Measurements from ENCODE around the gene SRSF4. TPM values are rescaled to one million over a fixed set of nuclear protein-coding genes. Genes with fewer than 3 reads are reported as not detected.

Gene SRSF4
- total RNA-seq, 6 experiments from 2014 or later = 25.6 to 42.1 (median 33.0) TPM

DNA sequence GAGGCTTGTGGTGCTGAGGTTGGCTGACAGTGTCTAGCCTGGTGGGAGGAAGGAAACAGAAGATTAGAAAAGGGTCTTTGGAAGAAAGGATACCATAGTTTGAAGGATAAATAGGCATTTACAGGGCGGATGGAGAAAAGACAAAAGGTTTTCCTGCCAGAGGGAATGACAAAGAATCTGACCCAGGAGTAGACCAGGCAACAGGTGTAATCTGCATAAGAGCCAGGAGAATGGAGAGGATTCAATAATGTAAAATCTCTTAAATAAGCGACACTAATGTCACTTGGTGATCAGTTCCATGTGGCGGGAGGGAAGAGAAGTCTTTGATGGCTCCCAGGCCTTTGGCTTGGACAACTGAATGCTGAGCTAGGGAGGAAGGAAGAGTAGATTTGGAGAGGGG is 39.6 kb upstream of the SRSF4 start:
- Histone ChIP-seq H3K36me3 (peaks cover 0 to 3% (median 0%) of the 10 kb centered on the region in 4 donors), H3K4me3 (no peak overlapping the region), H3K27ac (no peak overlapping the region), H3K9me3 (no peaks in the 10 kb centered on the region), H3K4me1 (no peaks in the 10 kb centered on the region), H3K27me3 (no peaks in the 10 kb centered on the region)
- intact Hi-C loops (cut with DNase I) = no loop called here
- 92% methylated on average over 3 of the region's 3 CpGs for WGBS (ENCODE audit: insufficient coverage, low coverage, low lambda C conversion rate, missing lambda C conversion rate)
- ATAC-seq (no peak), DNase-seq (no peak)
- no peak for TF ChIP-seq POLR2A (IDR thresholded peaks at IDR 0.05)
- TF ChIP-seq, protein P1, sequence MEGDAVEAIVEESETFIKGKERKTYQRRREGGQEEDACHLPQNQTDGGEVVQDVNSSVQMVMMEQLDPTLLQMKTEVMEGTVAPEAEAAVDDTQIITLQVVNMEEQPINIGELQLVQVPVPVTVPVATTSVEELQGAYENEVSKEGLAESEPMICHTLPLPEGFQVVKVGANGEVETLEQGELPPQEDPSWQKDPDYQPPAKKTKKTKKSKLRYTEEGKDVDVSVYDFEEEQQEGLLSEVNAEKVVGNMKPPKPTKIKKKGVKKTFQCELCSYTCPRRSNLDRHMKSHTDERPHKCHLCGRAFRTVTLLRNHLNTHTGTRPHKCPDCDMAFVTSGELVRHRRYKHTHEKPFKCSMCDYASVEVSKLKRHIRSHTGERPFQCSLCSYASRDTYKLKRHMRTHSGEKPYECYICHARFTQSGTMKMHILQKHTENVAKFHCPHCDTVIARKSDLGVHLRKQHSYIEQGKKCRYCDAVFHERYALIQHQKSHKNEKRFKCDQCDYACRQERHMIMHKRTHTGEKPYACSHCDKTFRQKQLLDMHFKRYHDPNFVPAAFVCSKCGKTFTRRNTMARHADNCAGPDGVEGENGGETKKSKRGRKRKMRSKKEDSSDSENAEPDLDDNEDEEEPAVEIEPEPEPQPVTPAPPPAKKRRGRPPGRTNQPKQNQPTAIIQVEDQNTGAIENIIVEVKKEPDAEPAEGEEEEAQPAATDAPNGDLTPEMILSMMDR (IDR thresholded peaks at IDR 0.05) = no peak

DNA sequence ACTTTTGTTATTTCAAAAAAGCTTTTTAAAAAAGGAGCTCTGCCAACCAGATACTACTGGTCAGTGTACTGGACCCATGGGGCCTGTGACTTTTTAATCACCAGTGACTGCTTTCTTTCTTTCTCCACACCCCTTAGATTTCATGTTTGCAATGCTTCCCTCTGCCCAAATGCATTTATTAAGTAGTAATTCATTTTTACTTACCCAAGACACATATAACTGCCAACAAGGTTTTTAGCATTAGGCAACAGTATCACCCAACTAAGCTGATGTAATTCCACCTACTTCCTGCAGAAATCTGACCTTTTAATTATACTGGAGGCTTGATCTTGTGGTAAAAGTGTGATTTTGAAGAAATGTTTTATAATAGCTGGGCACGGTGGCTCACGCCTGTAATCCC is 36.5 kb upstream of the SRSF4 start:
- no peak for ATAC-seq
- intact Hi-C loops (cut with DNase I) = no loop called here
- Histone ChIP-seq H3K27me3 (no peaks in the 10 kb centered on the region), H3K36me3 (peaks cover 0 to 20% (median 2%) of the 10 kb centered on the region in 4 donors), H3K4me3 (no peak overlapping the region), H3K4me1 (no peaks in the 10 kb centered on the region), H3K27ac (no peak overlapping the region), H3K9me3 (no peaks in the 10 kb centered on the region)
- WGBS (ENCODE audit: insufficient coverage, low coverage, low lambda C conversion rate, missing lambda C conversion rate) = 53% methylated on average over 2 of the region's 2 CpGs
- DNase-seq = no peak
- no peak for TF ChIP-seq POLR2A (IDR thresholded peaks at IDR 0.05)
- TF ChIP-seq, protein P1 (IDR thresholded peaks at IDR 0.05) = no peak

DNA sequence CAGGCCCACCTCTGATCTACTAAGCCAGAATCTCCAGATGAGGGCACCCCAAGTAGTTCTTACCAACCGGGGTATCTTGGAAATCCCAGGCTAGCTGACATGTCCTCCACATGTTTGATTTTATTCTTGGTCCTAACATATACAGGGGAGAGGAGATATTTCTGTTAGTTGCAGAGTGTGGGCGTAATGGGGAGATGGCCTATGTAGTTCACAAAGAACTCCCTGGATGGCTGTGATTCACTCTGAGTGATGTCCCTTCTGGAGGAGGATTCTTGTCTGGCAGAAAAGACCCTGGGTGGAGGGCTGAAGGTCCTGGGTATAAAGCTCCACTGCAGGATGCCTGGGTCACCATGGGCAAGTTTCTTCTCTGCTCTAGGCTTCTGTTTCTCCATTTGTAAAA is 35.9 kb upstream of the SRSF4 start:
- no peak overlapping the region for H3K27ac ChIP-seq
- H3K36me3 ChIP-seq = peaks cover 0 to 20% (median 2%) of the 10 kb centered on the region in 4 donors
- no peaks in the 10 kb centered on the region for H3K4me1 ChIP-seq
- TF ChIP-seq POLR2A (IDR thresholded peaks at IDR 0.05) = no peak
- TF ChIP-seq, protein P1 (IDR thresholded peaks at IDR 0.05) = no peak
- no peak for ATAC-seq
- 80% methylated on average over 1 of the region's 2 CpGs for WGBS (ENCODE audit: insufficient coverage, low coverage, low lambda C conversion rate, missing lambda C conversion rate)
- intact Hi-C loops (cut with DNase I) = no loop called here
- H3K9me3 ChIP-seq = no peaks in the 10 kb centered on the region
- no peaks in the 10 kb centered on the region for H3K27me3 ChIP-seq
- DNase-seq = no peak
- H3K4me3 ChIP-seq = no peak overlapping the region

DNA sequence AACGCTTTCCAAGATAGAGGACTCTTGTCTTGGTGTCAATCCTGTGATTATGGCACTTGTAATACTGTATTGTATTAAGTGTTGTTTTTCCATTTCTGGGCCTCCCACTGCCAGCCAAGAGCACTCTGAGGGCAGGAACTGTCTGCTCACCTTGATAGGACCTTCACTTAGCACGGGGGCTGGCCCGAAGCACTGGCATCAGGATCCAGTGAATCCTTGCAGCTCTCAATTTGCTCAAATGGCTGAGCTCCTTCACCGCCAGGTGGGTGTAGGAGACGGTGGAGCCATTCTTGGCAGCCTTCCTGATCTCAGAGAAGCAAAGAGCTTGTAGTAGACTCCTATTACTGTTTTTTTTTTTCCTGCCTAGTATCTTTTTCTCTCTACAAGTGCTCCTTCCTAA is 31.4 kb upstream of the SRSF4 start:
- WGBS (ENCODE audit: insufficient coverage, low coverage, low lambda C conversion rate, missing lambda C conversion rate) = 100% methylated on average over 3 of the region's 5 CpGs
- no peaks in the 10 kb centered on the region for H3K27me3 ChIP-seq
- no peaks in the 10 kb centered on the region for H3K4me1 ChIP-seq
- peaks cover 0 to 29% (median 6%) of the 10 kb centered on the region in 4 donors for H3K36me3 ChIP-seq
- intact Hi-C loops (cut with DNase I) = no loop called here
- DNase-seq (no peak), ATAC-seq (no peak)
- no peaks in the 10 kb centered on the region for H3K9me3 ChIP-seq
- no peak overlapping the region for H3K4me3 ChIP-seq
- no peak for TF ChIP-seq POLR2A (IDR thresholded peaks at IDR 0.05)
- TF ChIP-seq, protein P1 (IDR thresholded peaks at IDR 0.05) = no peak
- no peak overlapping the region for H3K27ac ChIP-seq

Measured in right lobe of liver (tissue), 6 donors.